Muscle layer of colon (tissue), 2 donors: ENCODE data around the gene DOCK1.

Experiments used
- H3K27ac ChIP-seq: one replicate; pipeline ENCODE4 v1.7.0; 2013; ENCODE audit warnings: low read depth, mild to moderate bottlenecking, low read length, moderate library complexity
- H3K27me3 ChIP-seq, 2 donors: one replicate each; pipeline ENCODE4 v1.7.0; 2013; ENCODE audit warnings: low read length in 2 of 2, mild to moderate bottlenecking in 2 of 2; ENCODE audit not compliant: insufficient read depth in 2 of 2, control insufficient read depth in 1 of 2
- H3K36me3 ChIP-seq: one replicate; pipeline ENCODE4 v1.7.0; 2013; ENCODE audit warnings: mild to moderate bottlenecking, low read length; ENCODE audit not compliant: insufficient read depth
- H3K4me1 ChIP-seq: one replicate; pipeline ENCODE4 v1.7.0; 2013; ENCODE audit warnings: mild to moderate bottlenecking, low read length; ENCODE audit not compliant: insufficient read depth
- H3K4me3 ChIP-seq, 2 donors: one replicate each; pipeline ENCODE4 v1.7.0; 2013; ENCODE audit warnings: low read length in 2 of 2, low read depth in 1 of 2, mild to moderate bottlenecking in 1 of 2, moderate library complexity in 1 of 2
- H3K9ac ChIP-seq: one replicate; pipeline ENCODE4 v1.7.0; 2013; ENCODE audit warnings: low read length
- H3K9me3 ChIP-seq: one replicate; pipeline ENCODE4 v1.7.0; 2013; ENCODE audit warnings: mild to moderate bottlenecking, low read length
- donor health status: abdominal sarcoma.
- donor health status: Adenocarcinoma of cecum.

DOCK1 gene

DNA sequence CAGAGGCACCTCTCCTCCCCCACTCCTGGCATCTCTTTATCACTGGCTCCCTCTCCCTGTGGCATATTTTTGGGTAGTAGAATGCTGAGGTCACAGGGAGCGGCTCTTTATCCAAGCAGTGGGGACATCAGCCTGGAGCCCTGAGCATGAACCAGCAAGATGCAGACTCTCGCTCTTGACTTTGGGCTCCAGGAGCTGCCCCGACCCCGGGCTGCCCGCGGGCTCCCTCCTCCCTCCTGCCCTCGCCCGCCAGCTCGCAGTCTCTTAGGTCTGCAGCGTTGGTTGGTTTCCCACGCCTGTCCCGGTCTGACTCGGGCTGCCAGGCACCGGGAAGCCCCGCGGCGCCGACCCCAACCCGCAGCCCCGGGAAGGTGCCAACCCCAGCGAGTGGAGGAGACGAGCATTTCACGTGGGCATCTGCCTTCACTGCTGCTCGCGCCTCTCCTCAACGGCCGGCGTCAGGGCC, 289.8 kb downstream of the DOCK1 start:
- H3K4me3 ChIP-seq: no peak overlapping the region
- H3K9me3 ChIP-seq: no peaks in the 10 kb centered on the region
- H3K27me3 ChIP-seq: peaks cover 0 to 21% of the 10 kb centered on the region in 2 donors
- no peak overlapping the region for H3K27ac ChIP-seq
- peaks cover 8% of the 10 kb centered on the region for H3K4me1 ChIP-seq
- no peak overlapping the region for H3K9ac ChIP-seq
- H3K36me3 ChIP-seq: no peaks in the 10 kb centered on the region

DNA sequence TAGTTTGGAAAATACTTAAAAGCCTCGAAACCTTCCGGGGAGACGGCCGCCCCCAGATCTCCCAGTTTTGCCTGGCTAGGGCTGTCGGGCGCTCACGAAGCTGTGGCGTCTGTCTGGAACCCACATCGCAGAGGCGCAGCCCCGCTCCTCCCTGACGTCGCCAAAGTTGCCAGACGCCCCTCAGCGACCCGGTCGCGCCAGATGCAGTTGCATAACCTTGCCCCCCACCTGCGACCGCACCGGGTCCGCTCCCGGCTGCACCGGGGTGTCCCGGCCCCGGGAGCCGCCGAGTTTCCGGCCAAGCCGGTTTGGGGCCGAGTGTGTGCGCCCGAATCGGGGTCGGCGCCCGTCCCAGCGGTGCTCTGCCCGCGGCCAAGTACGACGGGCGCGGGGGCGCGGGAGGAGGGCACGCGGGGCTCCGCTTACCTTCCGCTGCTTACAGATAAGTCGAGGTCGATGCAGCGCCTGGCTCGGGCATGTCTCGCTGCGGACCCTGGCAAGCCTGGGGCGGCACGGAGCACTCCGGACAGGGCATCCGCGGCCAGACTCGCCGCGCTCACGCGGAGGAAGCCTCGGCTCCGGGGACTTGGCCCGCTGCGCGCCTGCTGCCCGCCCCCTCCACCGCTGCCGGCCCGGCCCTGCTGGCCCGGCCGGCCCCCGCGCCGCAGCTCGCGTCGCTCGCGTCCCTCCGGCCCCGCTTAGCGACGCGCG, 290.5 kb downstream of the DOCK1 start:
- peaks cover 8% of the 10 kb centered on the region for H3K4me1 ChIP-seq
- H3K9me3 ChIP-seq: no peaks in the 10 kb centered on the region
- peaks cover 0 to 21% of the 10 kb centered on the region in 2 donors for H3K27me3 ChIP-seq
- H3K27ac ChIP-seq: no peak overlapping the region
- H3K36me3 ChIP-seq: no peaks in the 10 kb centered on the region
- peak overlapping the region; percentile 18 to 24 for H3K4me3 ChIP-seq
- H3K9ac ChIP-seq: no peak overlapping the region

GRCh38 chr10:127196282-127197153, 291.3 kb downstream of the DOCK1 start, which contains the start of gene INSYN2A:
Gene INSYN2A (minus strand): TSS chr10:127196591. CDS start chr10:127176395, 20,196 bp downstream.
- Histone ChIP-seq H3K27me3 (peaks cover 0 to 21% of the 10 kb centered on the region in 2 donors), H3K9me3 (no peaks in the 10 kb centered on the region), H3K4me1 (peaks cover 8% of the 10 kb centered on the region), H3K9ac (no peak within 1 kb of the TSS), H3K4me3 (peak within 1 kb of the TSS; percentile 18 to 24), H3K36me3 (no peaks in the 10 kb centered on the region), H3K27ac (no peak within 1 kb of the TSS)

DNA sequence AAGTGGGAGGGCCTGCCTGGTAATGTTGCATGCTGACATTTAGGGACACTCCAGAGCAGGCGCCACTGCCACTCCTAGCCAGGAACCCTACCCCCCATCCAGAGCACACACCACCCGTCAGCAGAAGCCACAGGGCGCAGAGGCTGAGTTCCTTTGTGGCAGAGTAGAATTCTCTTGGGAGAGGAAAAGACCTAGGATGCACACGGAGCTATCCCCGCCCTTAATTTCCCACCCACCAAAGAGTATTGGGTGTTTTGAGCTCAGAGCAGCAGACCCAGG, 291.9 kb downstream of the DOCK1 start:
- Histone ChIP-seq H3K27ac (no peak overlapping the region), H3K4me3 (no peak overlapping the region)

DNA sequence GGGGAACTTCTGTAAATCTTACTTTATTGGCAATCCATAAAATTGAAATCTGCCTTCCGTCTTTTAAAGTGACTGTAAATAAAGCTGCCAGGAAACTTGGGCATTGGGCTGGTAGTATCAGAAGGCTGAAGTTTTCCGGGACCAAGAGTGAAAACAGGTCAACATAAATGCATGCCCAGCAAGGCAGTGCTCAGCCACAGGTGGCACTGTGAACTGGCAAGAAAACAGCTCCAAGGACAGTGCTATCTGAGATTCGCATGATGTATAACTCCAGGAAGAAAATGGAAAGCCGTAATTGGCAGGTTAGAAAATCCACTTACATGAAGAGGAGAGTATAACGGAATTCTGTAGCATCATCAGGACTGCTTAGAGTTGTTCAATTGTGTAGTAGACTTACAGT, 293.1 kb downstream of the DOCK1 start:
- H3K4me3 ChIP-seq: no peak overlapping the region
- peaks cover 8% of the 10 kb centered on the region for H3K4me1 ChIP-seq
- no peak overlapping the region for H3K27ac ChIP-seq
- H3K27me3 ChIP-seq: peaks cover 0 to 18% of the 10 kb centered on the region in 2 donors
- H3K9ac ChIP-seq: no peak overlapping the region
- no peaks in the 10 kb centered on the region for H3K36me3 ChIP-seq
- no peaks in the 10 kb centered on the region for H3K9me3 ChIP-seq

More for the DNA sequence above, 291.9 kb downstream of the DOCK1 start:
- Histone ChIP-seq H3K9me3 (no peaks in the 10 kb centered on the region), H3K9ac (no peak overlapping the region), H3K36me3 (no peaks in the 10 kb centered on the region), H3K27me3 (peaks cover 0 to 21% of the 10 kb centered on the region in 2 donors), H3K4me1 (peaks cover 8% of the 10 kb centered on the region)

- peaks cover 0 to 14% of the 10 kb centered on the region in 2 donors for H3K27me3 ChIP-seq
- no peak overlapping the region for H3K9ac ChIP-seq
- H3K36me3 ChIP-seq: no peaks in the 10 kb centered on the region
- no peak overlapping the region for H3K27ac ChIP-seq
- H3K9me3 ChIP-seq: no peaks in the 10 kb centered on the region
- peaks cover 8% of the 10 kb centered on the region for H3K4me1 ChIP-seq
- H3K4me3 ChIP-seq: no peak overlapping the region
Measured at GRCh38 chr10:127198721-127199120, 293.5 kb downstream of the DOCK1 start.

DNA sequence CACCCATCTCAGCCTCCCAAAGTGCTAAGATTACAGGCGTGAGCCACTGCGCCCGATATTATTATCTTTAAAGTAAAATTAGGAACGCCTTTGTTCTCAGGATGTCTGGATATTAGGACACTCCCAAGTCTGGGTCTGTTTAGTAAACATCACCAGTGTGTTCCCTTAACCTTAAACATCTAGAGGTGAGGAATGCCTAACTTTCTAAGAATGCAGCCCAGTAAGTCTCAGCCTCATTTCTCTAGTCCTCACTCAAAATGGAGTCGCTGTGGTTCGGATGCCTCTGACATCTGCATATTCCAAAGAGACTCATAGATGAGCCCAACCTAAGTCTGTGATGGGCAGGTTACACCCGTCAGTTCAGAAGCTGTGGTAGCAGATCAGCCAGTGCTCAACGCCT, 295.4 kb downstream of the DOCK1 start:
- H3K9ac ChIP-seq: no peak overlapping the region

DNA sequence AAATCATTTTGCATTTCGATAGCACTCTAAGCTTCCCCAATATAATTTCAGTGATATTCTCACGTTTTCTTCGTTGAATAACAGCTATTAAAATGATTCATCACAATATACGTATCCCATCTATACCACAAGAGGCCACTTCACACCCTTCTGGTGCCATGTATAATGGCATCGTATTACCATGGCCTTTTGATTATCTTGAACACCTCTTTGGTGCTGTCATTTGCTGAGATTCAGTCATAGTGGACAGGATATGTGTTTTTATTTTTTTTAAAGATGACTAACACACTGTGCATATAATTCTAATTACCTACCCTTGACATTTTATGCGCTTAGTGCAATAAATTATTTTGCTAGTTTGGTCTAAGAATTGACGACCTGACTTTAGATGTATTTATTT, 297.8 kb downstream of the DOCK1 start:
- Histone ChIP-seq H3K9me3 (no peaks in the 10 kb centered on the region), H3K4me3 (no peak overlapping the region), H3K27ac (no peak overlapping the region), H3K36me3 (peaks cover 4% of the 10 kb centered on the region), H3K27me3 (no peaks in the 10 kb centered on the region), H3K9ac (no peak overlapping the region), H3K4me1 (no peaks in the 10 kb centered on the region)

More for the DNA sequence above, 295.4 kb downstream of the DOCK1 start:
- Histone ChIP-seq H3K9me3 (no peaks in the 10 kb centered on the region), H3K4me1 (no peaks in the 10 kb centered on the region), H3K27me3 (peaks cover 0 to 2% of the 10 kb centered on the region in 2 donors), H3K36me3 (peaks cover 3% of the 10 kb centered on the region), H3K27ac (no peak overlapping the region), H3K4me3 (no peak overlapping the region)

DNA sequence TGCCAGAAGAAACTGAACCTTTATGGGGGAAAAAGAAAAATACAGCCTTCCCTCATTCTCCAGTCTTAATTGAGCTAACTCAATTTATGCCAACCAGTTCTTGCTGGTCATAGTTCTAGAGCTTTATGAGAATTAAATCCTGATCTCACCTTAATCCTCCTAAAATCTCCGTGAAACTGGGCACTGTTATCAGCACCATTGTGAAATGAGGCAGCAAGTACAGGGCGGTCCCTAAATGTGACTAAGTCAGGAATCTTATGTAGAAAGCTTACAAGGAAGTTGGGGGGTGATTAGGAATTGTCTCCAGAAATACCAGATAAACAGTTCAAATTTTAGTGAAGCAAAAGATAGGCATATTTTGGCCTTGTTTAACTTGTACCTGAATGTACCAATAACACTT, 301.9 kb downstream of the DOCK1 start:
- no peaks in the 10 kb centered on the region for H3K27me3 ChIP-seq
- no peaks in the 10 kb centered on the region for H3K4me1 ChIP-seq
- no peak overlapping the region for H3K4me3 ChIP-seq
- H3K36me3 ChIP-seq: peaks cover 4% of the 10 kb centered on the region
- no peak overlapping the region for H3K9ac ChIP-seq
- no peaks in the 10 kb centered on the region for H3K9me3 ChIP-seq
- H3K27ac ChIP-seq: no peak overlapping the region

DNA sequence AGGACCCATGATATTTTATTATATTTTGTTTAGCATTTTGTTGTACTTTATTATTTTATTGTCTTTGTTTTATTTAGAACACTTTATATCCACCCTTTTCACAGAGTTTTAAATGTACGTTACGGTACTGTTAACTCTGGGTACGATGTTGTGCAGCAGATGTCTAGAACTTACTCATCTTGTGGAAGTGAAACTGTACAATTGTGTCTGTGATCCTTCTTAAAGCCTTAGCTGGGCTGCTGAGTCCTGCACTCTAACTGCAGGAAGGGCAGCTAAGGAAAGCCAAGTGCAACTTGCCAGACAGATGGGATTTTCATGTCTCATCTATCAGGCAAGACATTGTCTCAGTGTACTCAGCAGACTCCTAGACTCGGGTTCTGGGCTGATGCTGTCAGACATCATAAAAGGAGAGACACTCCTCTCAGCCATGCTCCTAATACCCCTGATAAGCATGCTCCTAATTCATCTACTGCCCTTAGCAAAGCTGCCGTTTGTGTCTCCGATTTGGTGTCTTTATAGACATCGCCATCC, 305.8 kb downstream of the DOCK1 start:
- Histone ChIP-seq H3K9ac (no peak overlapping the region), H3K4me1 (no peaks in the 10 kb centered on the region), H3K4me3 (no peak overlapping the region), H3K9me3 (no peaks in the 10 kb centered on the region), H3K27me3 (no peaks in the 10 kb centered on the region), H3K27ac (no peak overlapping the region), H3K36me3 (no peaks in the 10 kb centered on the region)

DNA sequence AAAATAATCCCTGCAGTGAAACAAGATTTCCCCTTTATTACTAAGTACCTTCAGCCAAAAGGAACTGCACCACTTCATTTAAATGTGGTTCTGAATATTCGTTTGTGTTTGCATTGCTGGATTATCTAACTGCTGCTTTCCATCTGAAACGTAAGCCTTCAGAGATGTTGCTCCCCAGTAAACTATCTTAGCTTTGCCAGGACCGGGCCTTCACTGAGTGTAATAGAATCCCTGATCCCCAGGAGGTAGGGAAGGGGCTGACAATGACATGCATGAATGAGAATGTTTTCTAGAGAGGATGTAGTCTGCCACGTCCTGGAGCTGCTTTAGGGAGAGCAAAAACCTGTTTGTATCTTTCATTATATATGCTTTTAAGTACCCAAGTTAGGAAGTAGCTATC, 310.6 kb downstream of the DOCK1 start:
- Histone ChIP-seq H3K27me3 (no peaks in the 10 kb centered on the region), H3K9me3 (no peaks in the 10 kb centered on the region), H3K4me1 (no peaks in the 10 kb centered on the region), H3K4me3 (no peak overlapping the region), H3K27ac (no peak overlapping the region), H3K36me3 (no peaks in the 10 kb centered on the region), H3K9ac (no peak overlapping the region)
